Neural crest cell (in vitro differentiated cells): ENCODE measurements around the gene FSIP1. TPM values are rescaled to one million over a fixed set of nuclear protein-coding genes. Genes with fewer than 3 reads are reported as not detected.

ENCODE experiments used
- DNase-seq: peaks from one replicate; pipeline ENCODE4 v3.0.0; 2021; ENCODE audit warnings: low read depth, mixed read lengths, low spot score
- H3K27ac Mint-ChIP-seq: one replicate; pipeline ENCODE4 v1.8.0; 2021; ENCODE audit warnings: mild to moderate bottlenecking, mixed read lengths; ENCODE audit not compliant: unreplicated experiment
- H3K27me3 Mint-ChIP-seq: 2 replicates; pipeline ENCODE4 v1.8.0; 2021; ENCODE audit warnings: low read depth, mild to moderate bottlenecking, mixed read lengths
- H3K36me3 Mint-ChIP-seq: 2 replicates; pipeline ENCODE4 v1.8.0; 2021; ENCODE audit warnings: low read depth, mild to moderate bottlenecking, mixed read lengths
- H3K4me1 Mint-ChIP-seq: 2 replicates; pipeline ENCODE4 v1.8.0; 2021; ENCODE audit warnings: mixed read lengths
- H3K4me3 Mint-ChIP-seq: one replicate; pipeline ENCODE4 v1.8.0; 2021; ENCODE audit warnings: mild to moderate bottlenecking, mixed read lengths
- H3K9me3 Mint-ChIP-seq: 2 replicates; pipeline ENCODE4 v1.8.0; 2021; ENCODE audit warnings: mixed read lengths
- total RNA-seq: library from RNA; stranded (reverse); gene quantifications from 2 replicates; pipeline ENCODE4 v1.2.1, GENCODE V29; 2021
- TF ChIP-seq, protein P1 (sequence below): fragments of 200-600 bp; sonication (generic); conservative IDR thresholded peaks from 2 replicates; pipeline ENCODE4 v1.5.0; 2021; ENCODE audit warnings: antibody characterized with exemption, mild to moderate bottlenecking

Gene FSIP1
- total RNA-seq, 1 donor from 2014 or later = 8.1 TPM

- no peak overlapping the region for H3K4me3 Mint-ChIP-seq
- peaks cover 13% of the 10 kb centered on the region for H3K36me3 Mint-ChIP-seq
- H3K4me1 Mint-ChIP-seq = peaks cover 9% of the 10 kb centered on the region
These were observed 194.7 kb downstream of the FSIP1 start for GRCh38 chr15:39587731-39588530.

GRCh38 chr15:39587096-39587721, 195.4 kb downstream of the FSIP1 start:
- Mint-ChIP-seq H3K36me3 (peaks cover 7% of the 10 kb centered on the region), H3K27me3 (no peaks in the 10 kb centered on the region), H3K9me3 (no peaks in the 10 kb centered on the region), H3K27ac (no peak overlapping the region), H3K4me3 (no peak overlapping the region), H3K4me1 (peaks cover 12% of the 10 kb centered on the region)
- TF ChIP-seq, protein P1, sequence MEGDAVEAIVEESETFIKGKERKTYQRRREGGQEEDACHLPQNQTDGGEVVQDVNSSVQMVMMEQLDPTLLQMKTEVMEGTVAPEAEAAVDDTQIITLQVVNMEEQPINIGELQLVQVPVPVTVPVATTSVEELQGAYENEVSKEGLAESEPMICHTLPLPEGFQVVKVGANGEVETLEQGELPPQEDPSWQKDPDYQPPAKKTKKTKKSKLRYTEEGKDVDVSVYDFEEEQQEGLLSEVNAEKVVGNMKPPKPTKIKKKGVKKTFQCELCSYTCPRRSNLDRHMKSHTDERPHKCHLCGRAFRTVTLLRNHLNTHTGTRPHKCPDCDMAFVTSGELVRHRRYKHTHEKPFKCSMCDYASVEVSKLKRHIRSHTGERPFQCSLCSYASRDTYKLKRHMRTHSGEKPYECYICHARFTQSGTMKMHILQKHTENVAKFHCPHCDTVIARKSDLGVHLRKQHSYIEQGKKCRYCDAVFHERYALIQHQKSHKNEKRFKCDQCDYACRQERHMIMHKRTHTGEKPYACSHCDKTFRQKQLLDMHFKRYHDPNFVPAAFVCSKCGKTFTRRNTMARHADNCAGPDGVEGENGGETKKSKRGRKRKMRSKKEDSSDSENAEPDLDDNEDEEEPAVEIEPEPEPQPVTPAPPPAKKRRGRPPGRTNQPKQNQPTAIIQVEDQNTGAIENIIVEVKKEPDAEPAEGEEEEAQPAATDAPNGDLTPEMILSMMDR = no peak
- DNase-seq = no peak

More at GRCh38 chr15:39587731-39588530, 194.7 kb downstream of the FSIP1 start:
- no peak for DNase-seq
- TF ChIP-seq, protein P1 = no peak
- Mint-ChIP-seq H3K27me3 (no peaks in the 10 kb centered on the region), H3K27ac (no peak overlapping the region), H3K9me3 (no peaks in the 10 kb centered on the region)

GRCh38 chr15:39586387-39587095, 196.1 kb downstream of the FSIP1 start:
- H3K27me3 Mint-ChIP-seq = peaks cover 4% of the 10 kb centered on the region
- H3K36me3 Mint-ChIP-seq = peaks cover 7% of the 10 kb centered on the region
- TF ChIP-seq, protein P1 = no peak
- H3K4me3 Mint-ChIP-seq = no peak overlapping the region
- peak overlapping the region; percentile 20 for H3K27ac Mint-ChIP-seq
- no peak for DNase-seq
- H3K4me1 Mint-ChIP-seq = peaks cover 18% of the 10 kb centered on the region
- H3K9me3 Mint-ChIP-seq = no peaks in the 10 kb centered on the region

DNA sequence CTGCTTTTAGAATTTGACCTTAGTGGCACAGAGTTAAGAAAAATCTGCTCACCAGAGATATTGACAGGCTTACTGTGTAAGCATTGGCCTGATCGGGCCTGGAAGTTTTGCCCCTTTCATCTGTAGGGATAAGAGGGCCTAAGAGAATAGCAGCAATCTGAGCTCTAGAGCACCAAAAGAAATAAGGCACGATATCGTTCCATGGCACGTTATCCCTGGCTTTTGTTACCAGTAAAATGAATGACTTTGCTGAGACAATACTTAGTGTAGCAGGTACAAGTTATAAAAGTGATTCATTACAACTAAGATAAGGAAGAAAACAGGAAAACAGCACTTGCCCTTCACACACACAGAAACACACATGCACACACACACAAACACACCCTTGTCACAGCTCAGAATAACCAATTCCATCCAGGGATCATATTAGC, 196.8 kb downstream of the FSIP1 start:
- DNase-seq = no peak
- peak overlapping the region; percentile 14 for H3K27ac Mint-ChIP-seq
- peaks cover 5% of the 10 kb centered on the region for H3K36me3 Mint-ChIP-seq
- H3K4me3 Mint-ChIP-seq = no peak overlapping the region
- TF ChIP-seq, protein P1 = no peak
- no peaks in the 10 kb centered on the region for H3K9me3 Mint-ChIP-seq
- H3K27me3 Mint-ChIP-seq = peaks cover 10% of the 10 kb centered on the region
- peaks cover 23% of the 10 kb centered on the region for H3K4me1 Mint-ChIP-seq

DNA sequence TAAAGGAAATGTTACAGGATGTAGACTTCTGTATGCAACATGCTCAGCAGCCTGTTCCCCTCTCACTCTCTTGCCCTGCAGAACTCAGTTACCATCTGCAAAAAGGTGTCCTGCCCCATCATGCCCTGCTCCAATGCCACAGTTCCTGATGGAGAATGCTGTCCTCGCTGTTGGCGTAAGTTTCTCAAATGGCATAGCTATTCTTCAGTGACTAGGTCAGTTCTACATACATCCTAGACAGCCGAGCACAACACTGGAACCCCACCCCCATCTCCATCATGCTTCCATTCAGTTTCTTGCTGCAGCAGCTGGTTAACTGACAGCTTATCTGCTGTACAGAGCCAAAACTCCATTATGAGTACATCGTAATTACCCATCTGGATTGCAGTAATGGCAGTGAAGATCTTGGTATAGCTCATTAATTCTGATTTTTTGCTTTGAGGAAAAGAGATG, 197.2 kb downstream of the FSIP1 start:
- TF ChIP-seq, protein P1 = no peak
- Mint-ChIP-seq H3K4me1 (peaks cover 23% of the 10 kb centered on the region), H3K9me3 (no peaks in the 10 kb centered on the region), H3K36me3 (peaks cover 5% of the 10 kb centered on the region), H3K27me3 (peaks cover 10% of the 10 kb centered on the region), H3K27ac (no peak overlapping the region), H3K4me3 (no peak overlapping the region)
- no peak for DNase-seq
